K562 (cell line): Measurements from ENCODE around the gene CHCHD6.

Experiments
- CREM ChIP-seq: IDR thresholded peaks from 2 replicates; pipeline ENCODE4 v1.6.1; 2014; ENCODE audit warnings: antibody characterized with exemption, low read depth
- DACH1 ChIP-seq: fragments of 450-650 bp; IDR thresholded peaks from 2 replicates; pipeline ENCODE4 v1.6.1; 2018; ENCODE audit not compliant: partially characterized antibody
- EGR1 ChIP-seq: fragments of 450-650 bp; conservative IDR thresholded peaks from 2 replicates; pipeline ENCODE4 v1.6.1; 2017; ENCODE audit warnings: mild to moderate bottlenecking
- POLR2G ChIP-seq: fragments of 200-400 bp; formaldehyde crosslinking; IDR thresholded peaks from 2 replicates; pipeline ENCODE4 v1.6.1; 2017; ENCODE audit warnings: low read depth, mild to moderate bottlenecking, antibody characterized with exemption, low read length, moderate library complexity
- PTRF ChIP-seq: fragments of 450-650 bp; IDR thresholded peaks from 2 replicates; pipeline ENCODE4 v1.6.1; 2016; ENCODE audit warnings: mild to moderate bottlenecking, missing genetic modification characterization, missing compliant biosample characterization
- SPI1 ChIP-seq: IDR thresholded peaks from 2 replicates; pipeline ENCODE4 v1.6.1; 2011; ENCODE audit warnings: low read depth, low read length, control low read depth, borderline replicate concordance
- ZFPM2 ChIP-seq: fragments of 250-450 bp; sonication (Bioruptor Pico); IDR thresholded peaks from 2 replicates; pipeline ENCODE4 v1.5.1; 2022; ENCODE audit warnings: mild to moderate bottlenecking
- ZNF184 ChIP-seq: sonication (generic); formaldehyde crosslinking; IDR thresholded peaks from 2 replicates; pipeline ENCODE4 v1.5.0; 2020; ENCODE audit warnings: missing genetic modification reagents
- ZNF764 ChIP-seq: fragments of 250-450 bp; sonication (Bioruptor Pico); IDR thresholded peaks from 2 replicates; pipeline ENCODE4 v1.4.0; 2020; ENCODE audit warnings: low read depth, mild to moderate bottlenecking, moderate library complexity
- TF ChIP-seq, protein P1 (sequence below): sonication (generic); formaldehyde crosslinking; IDR thresholded peaks from 2 replicates; pipeline ENCODE4 v1.8.0; 2022; ENCODE audit warnings: mild to moderate bottlenecking, low read depth, missing genetic modification reagents
- TF ChIP-seq, protein P2 (sequence below), 3 experiments: IDR thresholded peaks in 2 of 3; conservative IDR thresholded peaks in 1 of 3; 2 replicates each; pipeline ENCODE4 v1.5.1; 2011 to 2012; ENCODE audit warnings: low read length in 3 of 3, mild to moderate bottlenecking in 3 of 3, control low read depth in 2 of 3, improper control_type of control experiment in 1 of 3, inconsistent platforms in 1 of 3, low read depth in 1 of 3, mixed read lengths in 1 of 3, moderate library complexity in 1 of 3; ENCODE audit not compliant: insufficient read depth in 2 of 3

DNA sequence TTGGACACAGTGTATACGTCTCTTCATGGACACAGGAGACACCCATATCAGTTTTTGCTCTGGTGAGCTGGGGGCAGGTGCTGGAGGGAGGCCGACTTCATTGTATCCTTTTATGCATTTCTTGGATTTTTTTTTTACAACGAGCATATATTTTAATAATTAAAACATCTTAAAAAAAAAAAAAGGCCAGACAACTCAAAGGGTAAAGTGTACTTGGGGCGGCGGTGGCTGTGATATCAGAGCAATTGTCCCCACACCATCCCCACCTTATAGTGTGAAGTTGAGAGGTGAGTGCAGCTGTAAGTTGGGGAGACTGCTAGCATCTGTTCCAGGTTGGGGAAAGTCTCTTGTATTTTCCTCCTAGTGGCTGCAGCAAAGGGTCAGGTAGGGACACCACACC is 266.9 kb downstream of the CHCHD6 start:
- TF ChIP-seq, protein P1, sequence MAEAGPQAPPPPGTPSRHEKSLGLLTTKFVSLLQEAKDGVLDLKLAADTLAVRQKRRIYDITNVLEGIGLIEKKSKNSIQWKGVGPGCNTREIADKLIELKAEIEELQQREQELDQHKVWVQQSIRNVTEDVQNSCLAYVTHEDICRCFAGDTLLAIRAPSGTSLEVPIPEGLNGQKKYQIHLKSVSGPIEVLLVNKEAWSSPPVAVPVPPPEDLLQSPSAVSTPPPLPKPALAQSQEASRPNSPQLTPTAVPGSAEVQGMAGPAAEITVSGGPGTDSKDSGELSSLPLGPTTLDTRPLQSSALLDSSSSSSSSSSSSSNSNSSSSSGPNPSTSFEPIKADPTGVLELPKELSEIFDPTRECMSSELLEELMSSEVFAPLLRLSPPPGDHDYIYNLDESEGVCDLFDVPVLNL (CRISPR knock-in tag) = no peak
- TF ChIP-seq, protein P2, sequence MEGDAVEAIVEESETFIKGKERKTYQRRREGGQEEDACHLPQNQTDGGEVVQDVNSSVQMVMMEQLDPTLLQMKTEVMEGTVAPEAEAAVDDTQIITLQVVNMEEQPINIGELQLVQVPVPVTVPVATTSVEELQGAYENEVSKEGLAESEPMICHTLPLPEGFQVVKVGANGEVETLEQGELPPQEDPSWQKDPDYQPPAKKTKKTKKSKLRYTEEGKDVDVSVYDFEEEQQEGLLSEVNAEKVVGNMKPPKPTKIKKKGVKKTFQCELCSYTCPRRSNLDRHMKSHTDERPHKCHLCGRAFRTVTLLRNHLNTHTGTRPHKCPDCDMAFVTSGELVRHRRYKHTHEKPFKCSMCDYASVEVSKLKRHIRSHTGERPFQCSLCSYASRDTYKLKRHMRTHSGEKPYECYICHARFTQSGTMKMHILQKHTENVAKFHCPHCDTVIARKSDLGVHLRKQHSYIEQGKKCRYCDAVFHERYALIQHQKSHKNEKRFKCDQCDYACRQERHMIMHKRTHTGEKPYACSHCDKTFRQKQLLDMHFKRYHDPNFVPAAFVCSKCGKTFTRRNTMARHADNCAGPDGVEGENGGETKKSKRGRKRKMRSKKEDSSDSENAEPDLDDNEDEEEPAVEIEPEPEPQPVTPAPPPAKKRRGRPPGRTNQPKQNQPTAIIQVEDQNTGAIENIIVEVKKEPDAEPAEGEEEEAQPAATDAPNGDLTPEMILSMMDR (IDR thresholded peaks at IDR 0.05 in 2 of 3, conservative IDR thresholded peaks at IDR 0.05 in 1 of 3; ENCODE audit: insufficient read depth in 2 of 3, low read depth in 1 of 3, low read length in 3 of 3) = no peak
- TF ChIP-seq POLR2G (no peak), DACH1 (no peak), CREM (no peak), ZFPM2 (CRISPR knock-in tag) (no peak), SPI1 (no peak), EGR1 (no peak), PTRF (tag) (no peak), ZNF764 (CRISPR knock-in tag) (no peak), ZNF184 (CRISPR knock-in tag) (no peak)
